ENCODE data around the gene UHMK1. TPM values are rescaled to one million over a fixed set of nuclear protein-coding genes. Genes with fewer than 3 reads are reported as not detected.

The UHMK1 gene
- polyA plus RNA-seq, 1 experiment: 48.2 TPM

GRCh38 chr1:162466797-162467196 lies 30.8 kb upstream of the UHMK1 start:
- ChIA-PET POLR2A (no interaction called here), CTCF (no interaction called here)
- Histone ChIP-seq H3K27ac (ENCODE audit: low read depth, low read length) (no peak overlapping the region), H3K4me3 (ENCODE audit: low read depth, low read length) (no peak overlapping the region), H3K9me3 (ENCODE audit: control insufficient read depth, insufficient read depth, low read length) (no peaks in the 10 kb centered on the region; the same call in 1 of the 2 replicates), H3K27me3 (ENCODE audit: control insufficient read depth, insufficient read depth, low read length) (peaks cover 13% of the 10 kb centered on the region)
- TF ChIP-seq, protein P1, sequence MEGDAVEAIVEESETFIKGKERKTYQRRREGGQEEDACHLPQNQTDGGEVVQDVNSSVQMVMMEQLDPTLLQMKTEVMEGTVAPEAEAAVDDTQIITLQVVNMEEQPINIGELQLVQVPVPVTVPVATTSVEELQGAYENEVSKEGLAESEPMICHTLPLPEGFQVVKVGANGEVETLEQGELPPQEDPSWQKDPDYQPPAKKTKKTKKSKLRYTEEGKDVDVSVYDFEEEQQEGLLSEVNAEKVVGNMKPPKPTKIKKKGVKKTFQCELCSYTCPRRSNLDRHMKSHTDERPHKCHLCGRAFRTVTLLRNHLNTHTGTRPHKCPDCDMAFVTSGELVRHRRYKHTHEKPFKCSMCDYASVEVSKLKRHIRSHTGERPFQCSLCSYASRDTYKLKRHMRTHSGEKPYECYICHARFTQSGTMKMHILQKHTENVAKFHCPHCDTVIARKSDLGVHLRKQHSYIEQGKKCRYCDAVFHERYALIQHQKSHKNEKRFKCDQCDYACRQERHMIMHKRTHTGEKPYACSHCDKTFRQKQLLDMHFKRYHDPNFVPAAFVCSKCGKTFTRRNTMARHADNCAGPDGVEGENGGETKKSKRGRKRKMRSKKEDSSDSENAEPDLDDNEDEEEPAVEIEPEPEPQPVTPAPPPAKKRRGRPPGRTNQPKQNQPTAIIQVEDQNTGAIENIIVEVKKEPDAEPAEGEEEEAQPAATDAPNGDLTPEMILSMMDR (IDR thresholded peaks at IDR 0.05; ENCODE audit: low read depth, low read length): no peak
- DNase-seq (ENCODE audit: low read depth, low spot score): no peak

DNA sequence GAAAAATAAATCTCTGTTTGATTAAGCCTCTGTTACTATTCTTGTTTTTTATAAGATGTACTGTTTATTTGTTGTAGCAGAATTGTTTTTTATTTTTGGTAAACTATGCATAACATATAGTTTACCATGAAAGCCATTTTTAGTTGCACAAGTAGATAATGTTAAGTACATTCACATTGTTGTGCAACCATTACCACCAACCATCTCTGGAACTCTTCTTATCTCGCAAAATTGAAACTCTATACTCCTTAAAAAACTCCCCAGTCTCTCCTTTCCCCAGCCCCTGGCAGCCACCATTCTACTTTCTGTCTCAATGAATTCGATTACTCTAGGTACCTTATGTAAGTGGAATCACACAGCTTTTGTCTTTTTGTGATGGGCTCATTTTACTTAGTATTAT lies 27.4 kb upstream of the UHMK1 start:
- CTCF ChIA-PET: no interaction called here
- Histone ChIP-seq H3K27ac (ENCODE audit: low read depth, low read length) (no peak overlapping the region), H3K9me3 (ENCODE audit: control insufficient read depth, insufficient read depth, low read length) (no peaks in the 10 kb centered on the region; the same call in 1 of the 2 replicates), H3K27me3 (ENCODE audit: control insufficient read depth, insufficient read depth, low read length) (peaks cover 11% of the 10 kb centered on the region), H3K4me3 (ENCODE audit: low read depth, low read length) (no peak overlapping the region)
- no peak for DNase-seq (ENCODE audit: low read depth, low spot score)
- TF ChIP-seq, protein P1 (IDR thresholded peaks at IDR 0.05; ENCODE audit: low read depth, low read length): no peak
- POLR2A ChIA-PET: no interaction called here

GRCh38 chr1:162471290-162471853 lies 26.2 kb upstream of the UHMK1 start:
- TF ChIP-seq, protein P1 (IDR thresholded peaks at IDR 0.05; ENCODE audit: low read depth, low read length): no peak
- Histone ChIP-seq H3K9me3 (ENCODE audit: control insufficient read depth, insufficient read depth, low read length) (no peaks in the 10 kb centered on the region), H3K27me3 (ENCODE audit: control insufficient read depth, insufficient read depth, low read length) (peaks cover 11% of the 10 kb centered on the region), H3K27ac (ENCODE audit: low read depth, low read length) (no peak overlapping the region), H3K4me3 (ENCODE audit: low read depth, low read length) (no peak overlapping the region)
- ChIA-PET POLR2A (no interaction called here), CTCF (no interaction called here)
- DNase-seq (ENCODE audit: low read depth, low spot score): no peak

DNA sequence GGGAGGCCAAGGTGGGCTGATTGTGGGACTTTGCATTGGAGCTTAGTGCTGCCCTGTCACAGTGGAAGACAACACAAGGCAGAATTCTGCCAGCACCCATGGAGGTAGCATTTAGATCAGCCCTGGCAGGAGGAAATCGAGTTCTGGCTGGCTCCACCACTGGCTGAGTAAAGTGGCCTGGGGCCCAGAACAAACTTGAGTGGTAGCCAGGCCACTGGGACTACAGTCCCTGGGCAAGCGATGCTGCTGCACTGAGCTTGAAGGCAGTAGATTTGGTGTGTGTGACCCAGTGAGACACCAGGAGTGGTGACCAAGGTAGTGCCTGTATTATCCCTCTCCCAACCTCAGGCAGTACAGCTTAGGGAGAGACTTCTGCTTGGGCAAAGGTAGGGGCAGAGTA lies 22.5 kb upstream of the UHMK1 start:
- Histone ChIP-seq H3K27ac (ENCODE audit: low read depth, low read length) (no peak overlapping the region), H3K9me3 (ENCODE audit: control insufficient read depth, insufficient read depth, low read length) (peaks cover 4% of the 10 kb centered on the region; the same call in 1 of the 2 replicates), H3K27me3 (ENCODE audit: control insufficient read depth, insufficient read depth, low read length) (peaks cover 2% of the 10 kb centered on the region), H3K4me3 (ENCODE audit: low read depth, low read length) (no peak overlapping the region)
- DNase-seq (ENCODE audit: low read depth, low spot score): no peak
- TF ChIP-seq, protein P1 (IDR thresholded peaks at IDR 0.05; ENCODE audit: low read depth, low read length): no peak
- ChIA-PET POLR2A (no interaction called here), CTCF (no interaction called here)

DNA sequence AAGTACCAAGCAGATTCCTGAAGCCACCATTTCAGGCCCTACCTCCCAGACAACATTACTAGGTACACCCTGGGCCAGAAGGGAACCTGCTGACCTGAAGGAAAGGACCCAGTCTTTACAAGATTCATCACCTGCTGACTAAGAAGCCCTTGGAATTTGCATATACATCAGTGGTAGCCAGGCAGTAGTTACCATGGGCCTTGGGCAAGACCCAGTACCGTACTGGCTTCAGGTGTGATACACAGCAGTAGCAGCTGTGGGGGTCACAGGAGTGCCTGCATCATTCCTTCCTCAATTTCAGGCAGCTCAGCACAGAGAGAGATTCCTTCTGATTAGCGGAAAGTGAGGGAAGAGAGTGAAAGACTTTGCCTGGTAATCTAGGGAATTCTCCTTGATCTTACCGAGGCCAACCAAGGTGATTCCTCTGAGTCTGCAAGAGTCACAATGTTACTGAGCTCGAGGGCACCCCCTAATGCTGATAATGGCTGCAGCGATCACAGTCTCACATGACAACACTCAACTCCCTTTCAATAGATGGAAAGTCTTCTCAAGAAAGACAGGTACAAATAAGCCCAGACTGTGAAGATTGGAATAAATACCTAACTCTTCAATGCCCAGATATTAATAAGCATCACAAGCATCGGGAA lies 22.0 kb upstream of the UHMK1 start:
- POLR2A ChIA-PET: no interaction called here
- TF ChIP-seq, protein P1 (IDR thresholded peaks at IDR 0.05; ENCODE audit: low read depth, low read length): no peak
- CTCF ChIA-PET: no interaction called here
- no peak overlapping the region for H3K27ac ChIP-seq (ENCODE audit: low read depth, low read length)
- H3K27me3 ChIP-seq (ENCODE audit: control insufficient read depth, insufficient read depth, low read length): peaks cover 2% of the 10 kb centered on the region
- no peak overlapping the region for H3K4me3 ChIP-seq (ENCODE audit: low read depth, low read length)
- no peak for DNase-seq (ENCODE audit: low read depth, low spot score)
- H3K9me3 ChIP-seq (ENCODE audit: control insufficient read depth, insufficient read depth, low read length): peaks cover 4% of the 10 kb centered on the region; the same call in 1 of the 2 replicates

Measured in AG04450 (cell line).